Activated T-helper 17 cell treated with anti-CD3 and anti-CD28 coated beads, Interleukin-2, amount 50 U/mL, for 72 hours (primary cell): ENCODE data around the gene SPDYA. TPM values are rescaled to one million over a fixed set of nuclear protein-coding genes. Genes with fewer than 3 reads are reported as not detected.

Experiments used
- total RNA-seq, 2 donors: library from RNA; stranded (reverse); gene quantifications; one replicate each; pipeline ENCODE4 v1.2.3, GENCODE V29; 2022

The SPDYA gene
- total RNA-seq, 2 donors from 2014 or later: 2.1 to 3.3 TPM

Other genes with a start within 250 kb of the SPDYA start
- gene PPP1CB, start 59.0 kb upstream of the SPDYA start, total RNA-seq: 100 to 1,000 TPM; 207 to 227 TPM
- gene TRMT61B, start 59.5 kb downstream of the SPDYA start, total RNA-seq: 10 to 100 TPM; 14.7 to 20.0 TPM
- gene WDR43, start 83.8 kb downstream of the SPDYA start, total RNA-seq: 100 to 1,000 TPM in 1 of 2 donors, 10 to 100 TPM in 1; 63.7 to 146 TPM
- 1 to 10 TPM; 3.0 to 4.3 TPM for gene TOGARAM2, start 170.5 kb downstream of the SPDYA start, total RNA-seq